ENCODE data around the gene NFIA.

Gene NFIA

DNA sequence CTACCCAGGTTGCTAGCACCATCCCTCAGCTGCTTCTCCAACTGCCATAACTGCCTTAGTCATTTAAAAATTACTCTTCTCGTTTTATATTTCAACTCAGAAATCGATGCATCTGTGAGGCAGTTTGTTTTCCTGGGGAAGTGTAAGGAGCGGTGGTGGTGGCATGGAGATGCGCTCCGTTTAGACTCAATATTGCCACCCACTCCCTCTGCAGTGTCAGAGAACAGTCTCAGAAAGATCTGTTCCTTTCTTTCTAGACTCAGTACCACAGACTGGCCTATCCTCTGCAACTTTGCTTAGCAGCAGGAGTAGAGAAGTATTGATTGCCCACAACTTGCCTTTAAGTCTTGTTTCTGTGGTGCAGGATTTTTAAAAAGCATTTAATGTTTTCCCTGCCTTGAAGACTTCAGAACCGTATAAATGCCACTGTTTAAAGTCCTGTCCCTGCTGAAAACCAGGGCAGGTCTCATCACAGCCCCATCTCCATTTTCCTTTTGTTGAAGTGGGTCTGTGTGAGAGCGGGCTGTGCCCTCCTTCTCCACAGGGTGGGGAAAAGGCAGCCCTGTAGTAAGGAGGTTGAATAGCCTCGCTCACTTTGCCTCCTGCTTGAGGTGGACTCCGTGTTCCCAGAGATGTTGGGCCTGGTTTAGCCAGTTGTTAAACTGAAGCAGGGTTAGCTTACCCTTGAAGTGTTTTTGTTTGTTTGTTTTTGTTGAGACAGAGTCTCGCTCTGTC lies 105.2 kb downstream of the NFIA start:
- no peak for DNase-seq

GRCh38 chr1:61190153-61190552 lies 107.8 kb downstream of the NFIA start:
- no peak for DNase-seq

DNA sequence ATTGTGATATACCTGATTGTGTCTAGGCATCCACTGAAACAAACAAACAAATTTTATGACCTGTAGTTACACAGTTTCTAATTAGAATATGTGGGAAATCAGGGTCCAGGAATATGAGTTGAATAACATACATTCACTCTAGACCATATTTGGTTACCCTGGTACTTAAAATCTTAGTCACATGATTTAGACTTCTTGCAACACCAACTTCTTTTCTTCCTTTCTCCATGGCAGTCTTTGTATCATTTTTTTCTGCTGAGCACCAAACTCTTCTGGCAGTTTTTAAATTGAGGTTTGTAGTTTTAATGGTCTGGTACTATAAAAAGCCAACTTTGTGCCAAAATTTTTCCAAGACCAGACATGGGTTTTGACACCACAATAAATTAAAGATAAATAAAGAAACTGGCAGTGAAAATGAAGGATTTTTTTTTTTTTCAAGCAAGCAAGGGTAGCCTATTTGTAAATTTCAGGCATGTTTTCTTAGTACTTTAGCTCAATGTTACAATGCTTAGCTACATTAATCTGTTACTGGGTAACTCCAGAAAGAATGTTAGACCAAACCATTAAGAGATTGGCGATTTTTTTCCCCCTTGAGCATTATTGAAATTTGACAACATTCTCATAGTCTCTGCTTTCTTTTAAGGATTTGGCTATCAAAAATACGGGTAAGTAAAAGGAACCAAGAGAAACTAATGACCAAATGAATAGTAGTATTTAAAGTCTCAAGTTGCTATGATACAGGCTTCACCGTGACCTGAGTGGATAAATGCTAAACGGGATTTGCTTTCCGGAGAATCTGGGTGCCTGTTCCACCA lies 108.5 kb downstream of the NFIA start:
- no peak for DNase-seq

- DNase-seq = no peak
Measured at GRCh38 chr1:61191433-61191720, 109.0 kb downstream of the NFIA start.

GRCh38 chr1:61192663-61193330 lies 110.4 kb downstream of the NFIA start:
- no peak for DNase-seq

DNA sequence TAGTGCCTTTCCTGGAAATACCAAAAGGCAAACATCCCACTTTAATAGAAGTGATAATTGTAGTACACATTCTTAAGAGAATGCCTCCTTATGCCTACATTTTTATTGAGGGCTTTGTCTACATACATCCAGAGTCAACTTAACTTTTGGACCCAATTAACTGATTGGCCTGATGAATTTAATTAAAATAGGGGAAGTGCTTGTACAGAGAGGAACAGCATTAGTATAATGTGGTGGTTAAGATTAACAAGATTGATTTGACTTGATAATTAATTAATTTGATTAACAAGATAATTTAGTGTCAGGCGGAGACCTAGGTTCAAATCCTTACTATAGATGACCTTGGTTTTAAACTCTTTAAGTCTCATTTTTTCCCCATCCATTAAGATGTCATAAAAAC lies 111.4 kb downstream of the NFIA start:
- DNase-seq = no peak

GRCh38 chr1:61198554-61198953 lies 116.2 kb downstream of the NFIA start:
- DNase-seq = no peak

- no peak for DNase-seq
Measured at GRCh38 chr1:61201035-61201434, 118.7 kb downstream of the NFIA start.

GRCh38 chr1:61202854-61203598 lies 120.7 kb downstream of the NFIA start:
- DNase-seq = no peak

DNA sequence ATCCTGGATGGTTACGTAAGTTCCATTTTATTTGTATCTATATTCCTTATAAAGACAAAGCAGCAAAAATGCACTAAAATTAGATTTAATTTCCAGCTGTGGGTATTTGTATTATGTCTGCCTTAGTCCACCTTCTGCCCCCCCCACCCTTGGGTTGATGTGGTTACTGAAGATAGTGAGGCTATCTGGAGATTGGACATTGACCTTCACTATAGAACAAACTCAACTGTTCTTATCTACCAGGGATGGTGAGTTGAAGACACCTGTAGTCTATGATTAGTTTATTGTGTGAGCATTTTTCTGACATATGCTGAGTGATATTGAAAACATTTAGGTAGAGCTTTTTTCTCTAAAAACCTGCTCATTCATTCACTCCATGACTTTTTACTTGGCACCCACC lies 122.2 kb downstream of the NFIA start:
- no peak for DNase-seq

- no peak for DNase-seq
Measured at GRCh38 chr1:61207416-61207815, 125.1 kb downstream of the NFIA start.

- no peak for DNase-seq
Measured at GRCh38 chr1:61208172-61208571, 125.8 kb downstream of the NFIA start.

DNA sequence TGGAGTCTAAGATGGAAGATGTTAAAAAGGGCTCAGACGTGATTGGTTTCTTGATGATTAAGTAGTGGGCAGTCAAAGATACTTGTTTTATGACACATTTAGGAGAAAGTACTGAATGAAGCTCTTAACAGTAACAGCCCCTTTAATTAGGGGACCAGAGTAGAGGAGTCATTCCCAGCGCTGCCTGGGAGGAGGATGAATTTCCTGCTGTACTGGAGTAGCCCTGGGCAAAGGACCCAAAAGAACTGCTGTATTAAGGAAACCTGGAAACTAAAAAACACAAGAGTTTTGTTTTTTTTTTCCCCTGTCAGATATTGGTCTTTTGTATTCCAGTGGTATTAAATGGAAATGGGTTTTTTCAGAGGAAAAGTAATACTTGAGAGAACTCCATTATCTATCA lies 126.5 kb downstream of the NFIA start:
- no peak for DNase-seq

- DNase-seq = no peak
Measured at GRCh38 chr1:61210435-61211154, 128.2 kb downstream of the NFIA start.

DNA sequence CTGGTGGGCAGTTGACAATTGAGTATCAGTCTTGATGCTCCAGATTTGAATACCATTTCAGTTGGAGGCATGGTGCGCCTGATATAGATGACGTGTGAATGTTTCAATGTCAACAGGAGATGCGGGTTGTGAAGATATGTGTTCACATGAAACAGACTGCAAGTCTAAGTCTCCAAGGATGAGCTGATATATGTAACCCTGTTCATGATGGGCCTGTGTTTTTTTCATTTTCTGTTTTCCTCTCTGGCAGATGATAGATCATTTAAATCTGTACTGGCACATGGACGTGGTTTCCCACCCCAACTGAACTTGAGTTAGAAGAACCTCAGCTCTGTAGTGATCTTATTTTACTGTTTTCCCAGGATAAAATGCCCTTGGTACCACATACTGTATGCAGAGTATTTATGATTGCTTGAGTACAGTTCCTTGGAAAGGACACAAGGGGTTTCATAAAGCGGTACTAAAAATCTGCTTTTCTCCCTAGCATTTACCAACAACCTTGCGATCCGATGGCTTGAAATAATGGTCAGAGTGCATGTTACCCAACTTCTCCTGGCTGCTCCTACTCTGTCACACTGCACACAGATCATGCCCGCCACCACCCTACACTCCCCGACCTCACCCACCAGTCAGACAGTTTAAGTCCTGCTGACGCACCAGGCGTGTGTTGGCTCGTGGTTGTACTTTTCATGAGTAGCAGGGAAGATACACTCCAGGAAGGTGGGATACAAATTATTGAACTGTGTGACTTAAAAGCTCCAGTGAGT lies 131.1 kb downstream of the NFIA start:
- peak in 1 of 5 experiments; percentile 12 for DNase-seq

- no peak for DNase-seq
Measured at GRCh38 chr1:61215119-61215518, 132.8 kb downstream of the NFIA start.

DNA sequence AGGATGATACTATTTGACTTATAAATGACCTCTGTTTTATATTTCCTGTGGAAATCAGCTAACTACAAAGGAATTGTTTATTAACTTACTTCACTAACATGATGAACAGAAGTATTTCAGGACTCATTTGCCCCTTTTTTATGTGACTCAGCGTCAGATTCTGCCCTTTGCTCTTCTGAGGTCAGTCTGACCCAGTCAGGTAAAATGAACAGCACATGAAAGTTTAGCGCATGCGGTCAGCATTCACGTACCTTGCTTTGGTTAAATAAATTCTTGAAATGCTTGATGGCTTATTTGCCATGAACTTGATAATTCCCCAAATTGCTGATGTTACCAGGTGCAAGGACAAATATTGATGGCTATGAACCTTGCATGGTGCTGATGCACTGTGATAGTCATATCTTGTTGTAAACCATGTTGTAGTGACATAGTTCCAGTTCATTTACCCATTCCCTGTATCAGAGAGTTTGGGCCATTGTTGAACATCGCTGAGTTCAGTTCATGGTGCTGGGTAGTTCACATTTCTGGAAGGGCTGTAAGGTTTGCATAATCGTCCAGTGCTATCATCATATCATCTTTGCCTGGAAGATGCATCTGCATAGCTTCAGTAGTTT lies 133.4 kb downstream of the NFIA start:
- DNase-seq = no peak

DNA sequence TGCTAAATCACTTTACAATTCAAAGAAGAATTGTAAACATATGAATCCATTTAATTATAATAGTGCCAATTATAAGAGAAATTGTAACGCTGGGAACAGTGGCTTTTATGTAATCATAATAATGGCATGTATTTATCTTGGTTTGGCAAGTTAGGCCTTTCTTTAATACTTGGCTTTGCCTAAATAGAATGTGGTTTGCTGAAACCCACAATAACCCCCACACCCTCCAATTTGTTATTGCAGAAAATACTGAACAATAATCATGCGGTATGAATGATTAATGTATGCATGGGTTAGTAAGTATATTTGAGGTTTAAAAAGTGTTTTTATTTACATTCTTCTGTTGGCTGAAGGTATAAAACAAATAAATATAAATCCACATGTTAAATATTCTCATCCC lies 138.2 kb downstream of the NFIA start:
- no peak for DNase-seq

DNA sequence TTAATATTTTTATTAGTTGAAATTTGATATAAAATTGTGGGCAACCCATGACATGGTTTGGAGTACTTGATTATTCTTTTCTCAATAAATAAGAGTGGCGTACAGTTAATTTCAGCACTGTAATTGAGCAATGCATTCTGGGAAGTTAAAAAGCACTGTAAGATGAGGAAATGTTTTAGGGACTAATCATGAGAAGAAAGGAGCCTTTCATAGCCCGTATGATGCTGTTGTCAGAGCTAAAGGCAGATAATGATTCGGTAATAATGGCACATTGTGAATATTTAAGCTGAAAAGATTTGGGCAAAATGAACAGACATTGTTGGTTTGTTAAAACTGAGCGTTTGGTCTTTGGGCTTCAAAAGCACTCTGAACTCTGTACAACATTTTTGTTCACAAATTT lies 139.3 kb downstream of the NFIA start:
- no peak for DNase-seq

GRCh38 chr1:61222240-61222639 lies 139.9 kb downstream of the NFIA start:
- no peak for DNase-seq

- DNase-seq = no peak
Measured at GRCh38 chr1:61223140-61223539, 140.8 kb downstream of the NFIA start.
